Measurements from ENCODE around the gene SPATA31E1. TPM values are rescaled to one million over a fixed set of nuclear protein-coding genes. Genes with fewer than 3 reads are reported as not detected.

Gene SPATA31E1
- total RNA-seq, 1 experiment from 2014 or later = not detected

- TF ChIP-seq EZH2 (IDR thresholded peaks at IDR 0.05; ENCODE audit: borderline replicate concordance, low read depth, low read length, poor library complexity, severe bottlenecking) (no peak), CTCF (conservative IDR thresholded peaks at IDR 0.05; ENCODE audit: low read depth, low read length) (no peak)
- Histone ChIP-seq H3K4me3 (ENCODE audit: low read depth, low read length, poor library complexity, severe bottlenecking) (no peak overlapping the region), H3K27me3 (replicated peaks; ENCODE audit: insufficient read depth, low read depth, low read length, poor library complexity) (no peaks in the 10 kb centered on the region), H3K36me3 (ENCODE audit: insufficient read depth, low read length, poor library complexity, severe bottlenecking) (no peaks in the 10 kb centered on the region), H3K9me3 (ENCODE audit: low read depth, low read length, poor library complexity, severe bottlenecking) (no peaks in the 10 kb centered on the region), H3K4me1 (ENCODE audit: insufficient read depth, low read length, poor library complexity, severe bottlenecking) (peaks cover 5% of the 10 kb centered on the region), H3K27ac (ENCODE audit: low read depth, low read length, poor library complexity, severe bottlenecking) (no peak overlapping the region)
- no TSS peak for BruUV-seq (replicated peaks)
- intact Hi-C loops (cut with micrococcal nuclease; ENCODE audit: unreplicated experiment) = no loop called here
- ChIA-PET POLR2A (ENCODE audit: low non-redundant PET) (no interaction called here), CTCF (no interaction called here)
- DNase-seq (ENCODE audit: low spot score) = no peak
Measured at GRCh38 chr9:87875060-87875459, 7.6 kb upstream of the SPATA31E1 start.

GRCh38 chr9:87875831-87876545 is 6.7 kb upstream of the SPATA31E1 start:
- no peaks in the 10 kb centered on the region for H3K36me3 ChIP-seq (ENCODE audit: insufficient read depth, low read length, poor library complexity, severe bottlenecking)
- H3K4me1 ChIP-seq (ENCODE audit: insufficient read depth, low read length, poor library complexity, severe bottlenecking) = peaks cover 5% of the 10 kb centered on the region
- no peak for TF ChIP-seq EZH2 (IDR thresholded peaks at IDR 0.05; ENCODE audit: borderline replicate concordance, low read depth, low read length, poor library complexity, severe bottlenecking)
- no peak for TF ChIP-seq CTCF (conservative IDR thresholded peaks at IDR 0.05; ENCODE audit: low read depth, low read length)
- no peak overlapping the region for H3K4me3 ChIP-seq (ENCODE audit: low read depth, low read length, poor library complexity, severe bottlenecking)
- ChIA-PET POLR2A (ENCODE audit: low non-redundant PET) (no interaction called here), CTCF (no interaction called here)
- no TSS peak for BruUV-seq (replicated peaks)
- DNase-seq (ENCODE audit: low spot score) = no peak
- intact Hi-C loops (cut with micrococcal nuclease; ENCODE audit: unreplicated experiment) = no loop called here
- H3K27ac ChIP-seq (ENCODE audit: low read depth, low read length, poor library complexity, severe bottlenecking) = no peak overlapping the region
- H3K27me3 ChIP-seq (replicated peaks; ENCODE audit: insufficient read depth, low read depth, low read length, poor library complexity) = no peaks in the 10 kb centered on the region
- H3K9me3 ChIP-seq (ENCODE audit: low read depth, low read length, poor library complexity, severe bottlenecking) = no peaks in the 10 kb centered on the region

GRCh38 chr9:87876708-87877107 is 6.0 kb upstream of the SPATA31E1 start:
- DNase-seq (ENCODE audit: low spot score) = no peak
- no peak overlapping the region for H3K4me3 ChIP-seq (ENCODE audit: low read depth, low read length, poor library complexity, severe bottlenecking)
- CTCF ChIA-PET = no interaction called here
- no TSS peak for BruUV-seq (replicated peaks)
- H3K36me3 ChIP-seq (ENCODE audit: insufficient read depth, low read length, poor library complexity, severe bottlenecking) = no peaks in the 10 kb centered on the region
- peaks cover 5% of the 10 kb centered on the region for H3K4me1 ChIP-seq (ENCODE audit: insufficient read depth, low read length, poor library complexity, severe bottlenecking)
- POLR2A ChIA-PET (ENCODE audit: low non-redundant PET) = no interaction called here
- H3K27me3 ChIP-seq (replicated peaks; ENCODE audit: insufficient read depth, low read depth, low read length, poor library complexity) = no peaks in the 10 kb centered on the region
- no peak overlapping the region for H3K27ac ChIP-seq (ENCODE audit: low read depth, low read length, poor library complexity, severe bottlenecking)
- intact Hi-C loops (cut with micrococcal nuclease; ENCODE audit: unreplicated experiment) = no loop called here
- no peaks in the 10 kb centered on the region for H3K9me3 ChIP-seq (ENCODE audit: low read depth, low read length, poor library complexity, severe bottlenecking)
- TF ChIP-seq EZH2 (IDR thresholded peaks at IDR 0.05; ENCODE audit: borderline replicate concordance, low read depth, low read length, poor library complexity, severe bottlenecking) (no peak), CTCF (conservative IDR thresholded peaks at IDR 0.05; ENCODE audit: low read depth, low read length) (no peak)

All from A673 (cell line).